Thymus (tissue), 11 donors: Measurements from ENCODE around the gene TRPM1. TPM values are rescaled to one million over a fixed set of nuclear protein-coding genes. Genes with fewer than 3 reads are reported as not detected.
"Not testable (repeated sequence)": the region's sequence is repeated elsewhere in the genome, so short reads cannot be mapped to it uniquely, and the experiment has no call there.

Experiments
- DNase-seq, 9 donors: peaks; one replicate each; pipeline ENCODE4 v3.0.0-alpha.2; 2013; ENCODE audit warnings: low spot score in 9 of 9, low read depth in 6 of 9, missing footprints in 1 of 9
- H3K27ac ChIP-seq, 2 donors: one replicate each; pipeline ENCODE4 v1.5.1; 2013; ENCODE audit warnings: control low read depth in 1 of 2, low read depth in 1 of 2, low read length in 1 of 2, mild to moderate bottlenecking in 1 of 2, moderate library complexity in 1 of 2
- H3K27me3 ChIP-seq, 2 donors: one replicate each; pipeline ENCODE4 v1.5.1; 2013; ENCODE audit warnings: low read length in 1 of 2; ENCODE audit not compliant: control insufficient read depth in 2 of 2, insufficient read depth in 1 of 2
- H3K36me3 ChIP-seq, 2 donors: one replicate each; pipeline ENCODE4 v1.5.1; 2013; ENCODE audit warnings: low read length in 1 of 2, mild to moderate bottlenecking in 1 of 2, moderate library complexity in 1 of 2; ENCODE audit not compliant: control insufficient read depth in 2 of 2, insufficient read depth in 2 of 2
- H3K4me1 ChIP-seq, 2 donors: one replicate each; pipeline ENCODE4 v1.5.1; 2013; ENCODE audit warnings: low read length in 2 of 2; ENCODE audit not compliant: control insufficient read depth in 2 of 2, insufficient read depth in 2 of 2
- H3K4me3 ChIP-seq, 2 donors: one replicate each; pipeline ENCODE4 v1.5.1; 2013; ENCODE audit warnings: low read length in 2 of 2, control low read depth in 1 of 2, mild to moderate bottlenecking in 1 of 2
- H3K9me3 ChIP-seq, 2 donors: one replicate each; pipeline ENCODE4 v1.5.1; 2013; ENCODE audit warnings: low read length in 1 of 2, mild to moderate bottlenecking in 1 of 2; ENCODE audit not compliant: control insufficient read depth in 2 of 2, insufficient read depth in 1 of 2
- WGBS: extraction: QIAGEN DNeasy Blood & Tissue Kit; methylation state at CpG from one replicate; pipeline ENCODE4 v1.1.7; 2013; 5-methylcytosine and 5-hydroxymethylcytosine counted together
- polyA plus RNA-seq: library from polyadenylated mRNA; stranded (reverse); fragments of 200-250 nt; gene quantifications from one replicate; pipeline ENCODE4 v1.2.3, GENCODE V29; 2013
- total RNA-seq: library from RNA; stranded (reverse); fragments of 120-200 nt; gene quantifications from one replicate; pipeline ENCODE4 v1.2.4, GENCODE V29; 2013
- donor health status: healthy.

The TRPM1 gene
- total and polyA plus RNA-seq, 2 donors, result 0.02 to 0.09 TPM

GRCh38 chr15:31089368-31090047, 12.0 kb downstream of the TRPM1 start:
- DNase-seq, result no peak
- 98% methylated on average over 18 of the region's 18 CpGs for WGBS
- no peak overlapping the region for H3K27ac ChIP-seq
- no peaks in the 10 kb centered on the region for H3K36me3 ChIP-seq
- H3K4me1 ChIP-seq, result no peaks in the 10 kb centered on the region
- no peaks in the 10 kb centered on the region for H3K27me3 ChIP-seq
- no peaks in the 10 kb centered on the region for H3K9me3 ChIP-seq
- no peak overlapping the region for H3K4me3 ChIP-seq

GRCh38 chr15:31088672-31089367, 12.7 kb downstream of the TRPM1 start:
- Histone ChIP-seq H3K27ac (no peak overlapping the region), H3K9me3 (no peaks in the 10 kb centered on the region), H3K4me3 (no peak overlapping the region), H3K4me1 (peaks cover 1 to 2% of the 10 kb centered on the region in 2 donors), H3K36me3 (no peaks in the 10 kb centered on the region), H3K27me3 (no peaks in the 10 kb centered on the region)
- WGBS, result 98% methylated on average over 21 of the region's 21 CpGs
- DNase-seq, result no peak

GRCh38 chr15:31088041-31088440, 13.5 kb downstream of the TRPM1 start:
- 95% methylated on average over 8 of the region's 8 CpGs for WGBS
- H3K27me3 ChIP-seq, H3K4me3 ChIP-seq, H3K4me1 ChIP-seq, H3K27ac ChIP-seq, DNase-seq, H3K9me3 ChIP-seq, H3K36me3 ChIP-seq: not testable (repeated sequence)

- no peaks in the 10 kb centered on the region for H3K27me3 ChIP-seq
- H3K4me1 ChIP-seq, result peaks cover 18 to 26% of the 10 kb centered on the region in 2 donors
- WGBS, result 95% methylated on average over 4 of the region's 4 CpGs
- no peak overlapping the region for H3K27ac ChIP-seq
- no peaks in the 10 kb centered on the region for H3K36me3 ChIP-seq
- H3K9me3 ChIP-seq, result no peaks in the 10 kb centered on the region
- no peak for DNase-seq
- H3K4me3 ChIP-seq, result no peak overlapping the region
Observed at GRCh38 chr15:31086344-31086743, 15.2 kb downstream of the TRPM1 start.

GRCh38 chr15:31085359-31085758, 16.2 kb downstream of the TRPM1 start:
- 98% methylated on average over 7 of the region's 7 CpGs for WGBS
- H3K36me3 ChIP-seq, result no peaks in the 10 kb centered on the region
- peaks cover 0 to 3% of the 10 kb centered on the region in 2 donors for H3K27me3 ChIP-seq
- no peak overlapping the region for H3K27ac ChIP-seq
- no peaks in the 10 kb centered on the region for H3K9me3 ChIP-seq
- H3K4me1 ChIP-seq, result peaks cover 20 to 32% of the 10 kb centered on the region in 2 donors
- H3K4me3 ChIP-seq, result no peak overlapping the region
- no peak for DNase-seq

- DNase-seq, result no peak
- Histone ChIP-seq H3K4me3 (no peak overlapping the region), H3K36me3 (no peaks in the 10 kb centered on the region), H3K27ac (no peak overlapping the region), H3K4me1 (peaks cover 20 to 32% of the 10 kb centered on the region in 2 donors), H3K9me3 (no peaks in the 10 kb centered on the region), H3K27me3 (peaks cover 0 to 3% of the 10 kb centered on the region in 2 donors)
- 95% methylated on average over 6 of the region's 6 CpGs for WGBS
Observed at GRCh38 chr15:31084176-31084575, 17.3 kb downstream of the TRPM1 start.

GRCh38 chr15:31083370-31083780, 18.1 kb downstream of the TRPM1 start:
- H3K4me1 ChIP-seq, result peaks cover 20 to 32% of the 10 kb centered on the region in 2 donors
- DNase-seq, result peak in 2 of 9 donors; percentile 8 to 27
- no peaks in the 10 kb centered on the region for H3K9me3 ChIP-seq
- H3K4me3 ChIP-seq, result no peak overlapping the region
- 26% methylated on average over 6 of the region's 6 CpGs for WGBS
- no peak overlapping the region for H3K27ac ChIP-seq
- no peaks in the 10 kb centered on the region for H3K36me3 ChIP-seq
- H3K27me3 ChIP-seq, result peaks cover 0 to 3% of the 10 kb centered on the region in 2 donors

GRCh38 chr15:31082771-31083369, 18.7 kb downstream of the TRPM1 start:
- H3K36me3 ChIP-seq, result no peaks in the 10 kb centered on the region
- peaks cover 20 to 32% of the 10 kb centered on the region in 2 donors for H3K4me1 ChIP-seq
- DNase-seq, result no peak
- no peaks in the 10 kb centered on the region for H3K9me3 ChIP-seq
- 92% methylated on average over 11 of the region's 11 CpGs for WGBS
- H3K27me3 ChIP-seq, result peaks cover 0 to 3% of the 10 kb centered on the region in 2 donors
- peak overlapping the region in 1 of 2 donors; percentile 4 for H3K27ac ChIP-seq
- H3K4me3 ChIP-seq, result no peak overlapping the region

GRCh38 chr15:31081588-31082250, 19.8 kb downstream of the TRPM1 start:
- WGBS, result 59% methylated on average over 6 of the region's 6 CpGs
- H3K9me3 ChIP-seq, result no peaks in the 10 kb centered on the region
- no peak overlapping the region for H3K27ac ChIP-seq
- H3K27me3 ChIP-seq, result peaks cover 0 to 3% of the 10 kb centered on the region in 2 donors
- H3K36me3 ChIP-seq, result no peaks in the 10 kb centered on the region
- H3K4me1 ChIP-seq, result peaks cover 20 to 32% of the 10 kb centered on the region in 2 donors
- no peak overlapping the region for H3K4me3 ChIP-seq
- DNase-seq, result peak in 2 of 9 donors; percentile 9 to 18
